Measurements from ENCODE around the gene ATP6V0A1.

The ATP6V0A1 gene

GRCh38 chr17:42513686-42514085 is 55.0 kb downstream of the ATP6V0A1 start:
- no peak overlapping the region for H3K4me3 ChIP-seq (replicated peaks; ENCODE audit: low read depth, low read length)
- no peak for DNase-seq (ENCODE audit: low read depth)
- TF ChIP-seq CTCF (IDR thresholded peaks at IDR 0.05; ENCODE audit: low read length, missing control alignments), result no peak

- DNase-seq (ENCODE audit: low read depth), result no peak
- no peak overlapping the region for H3K4me3 ChIP-seq (replicated peaks; ENCODE audit: low read depth, low read length)
- TF ChIP-seq CTCF (IDR thresholded peaks at IDR 0.05; ENCODE audit: low read length, missing control alignments), result no peak
Observed at GRCh38 chr17:42514279-42514678, 55.6 kb downstream of the ATP6V0A1 start.

GRCh38 chr17:42514867-42515266 is 56.2 kb downstream of the ATP6V0A1 start:
- no peak for DNase-seq (ENCODE audit: low read depth)
- no peak overlapping the region for H3K4me3 ChIP-seq (replicated peaks; ENCODE audit: low read depth, low read length)
- no peak for TF ChIP-seq CTCF (IDR thresholded peaks at IDR 0.05; ENCODE audit: low read length, missing control alignments)

GRCh38 chr17:42517516-42517915 is 58.8 kb downstream of the ATP6V0A1 start:
- no peak overlapping the region for H3K4me3 ChIP-seq (replicated peaks; ENCODE audit: low read depth, low read length)
- TF ChIP-seq CTCF (IDR thresholded peaks at IDR 0.05; ENCODE audit: low read length, missing control alignments), result peak; percentile 94
- peak; percentile 96 for DNase-seq (ENCODE audit: low read depth)

GRCh38 chr17:42518046-42518754 is 59.5 kb downstream of the ATP6V0A1 start:
- DNase-seq (ENCODE audit: low read depth), result peak; percentile 99
- no peak overlapping the region for H3K4me3 ChIP-seq (replicated peaks; ENCODE audit: low read depth, low read length)
- TF ChIP-seq CTCF (IDR thresholded peaks at IDR 0.05; ENCODE audit: low read length, missing control alignments), result no peak

- TF ChIP-seq CTCF (IDR thresholded peaks at IDR 0.05; ENCODE audit: low read length, missing control alignments), result no peak
- peak; percentile 83 for DNase-seq (ENCODE audit: low read depth)
- no peak overlapping the region for H3K4me3 ChIP-seq (replicated peaks; ENCODE audit: low read depth, low read length)
Observed at GRCh38 chr17:42518755-42519545, 60.3 kb downstream of the ATP6V0A1 start.

All from fibroblast of pulmonary artery (primary cell).